Mesothelial cell of epicardium (in vitro differentiated cells): ENCODE results near the gene MAPT. TPM values are rescaled to one million over a fixed set of nuclear protein-coding genes. Genes with fewer than 3 reads are reported as not detected.
A peak's percentile ranks its signal among the peaks of the same experiment; 100 is the strongest.

Experiments used
- DNase-seq, 2 experiments: peaks; one replicate each; pipeline ENCODE4 v3.0.0; 2021; ENCODE audit warnings: low spot score in 2 of 2; ENCODE audit not compliant: unreplicated experiment in 2 of 2
- H3K27ac Mint-ChIP-seq: 2 replicates; pipeline ENCODE4 v1.8.0; 2021; ENCODE audit warnings: mixed read lengths
- H3K27me3 Mint-ChIP-seq: 2 replicates; pipeline ENCODE4 v1.8.0; 2021; ENCODE audit warnings: low read depth, mixed read lengths
- H3K36me3 Mint-ChIP-seq: 2 replicates; pipeline ENCODE4 v1.8.0; 2021; ENCODE audit warnings: mixed read lengths
- H3K4me1 Mint-ChIP-seq: 2 replicates; pipeline ENCODE4 v1.8.0; 2021; ENCODE audit warnings: mixed read lengths
- H3K4me3 Mint-ChIP-seq: 2 replicates; pipeline ENCODE4 v1.8.0; 2021; ENCODE audit warnings: mild to moderate bottlenecking, moderate library complexity, mixed read lengths
- H3K9me3 Mint-ChIP-seq: 2 replicates; pipeline ENCODE4 v1.8.0; 2021; ENCODE audit warnings: mixed read lengths
- CTCF ChIP-seq: fragments of 200-600 bp; sonication (generic); IDR thresholded peaks from one replicate; pipeline ENCODE4 v1.5.0; 2021; ENCODE audit warnings: antibody characterized with exemption; ENCODE audit not compliant: unreplicated experiment
- total RNA-seq: library from RNA; stranded (reverse); gene quantifications from 3 replicates; pipeline ENCODE4 v1.2.1, GENCODE V29; 2021

MAPT gene
- total RNA-seq, 1 donor from 2014 or later: 2.8 TPM

GRCh38 chr17:46063241-46063640, 168.9 kb downstream of the MAPT start:
- no peak for DNase-seq
- H3K27me3 Mint-ChIP-seq: no peaks in the 10 kb centered on the region
- TF ChIP-seq CTCF: no peak
- H3K27ac Mint-ChIP-seq: peak overlapping the region; percentile 87
- no peak overlapping the region for H3K4me3 Mint-ChIP-seq
- H3K36me3 Mint-ChIP-seq: peaks cover 36% of the 10 kb centered on the region
- H3K9me3 Mint-ChIP-seq: no peaks in the 10 kb centered on the region
- H3K4me1 Mint-ChIP-seq: peaks cover 19% of the 10 kb centered on the region

- H3K27ac Mint-ChIP-seq: peak overlapping the region; percentile 87
- TF ChIP-seq CTCF: no peak
- H3K4me3 Mint-ChIP-seq: no peak overlapping the region
- H3K9me3 Mint-ChIP-seq: no peaks in the 10 kb centered on the region
- DNase-seq: no peak
- H3K27me3 Mint-ChIP-seq: no peaks in the 10 kb centered on the region
- peaks cover 36% of the 10 kb centered on the region for H3K36me3 Mint-ChIP-seq
- H3K4me1 Mint-ChIP-seq: peaks cover 16% of the 10 kb centered on the region
Observed at GRCh38 chr17:46064460-46064859, 170.1 kb downstream of the MAPT start.

GRCh38 chr17:46071796-46072195, 177.4 kb downstream of the MAPT start:
- no peak for TF ChIP-seq CTCF
- H3K9me3 Mint-ChIP-seq: no peaks in the 10 kb centered on the region
- peak overlapping the region; percentile 98 for H3K27ac Mint-ChIP-seq
- H3K4me3 Mint-ChIP-seq: no peak overlapping the region
- no peaks in the 10 kb centered on the region for H3K27me3 Mint-ChIP-seq
- H3K4me1 Mint-ChIP-seq: peaks cover 32% of the 10 kb centered on the region
- H3K36me3 Mint-ChIP-seq: peaks cover 21% of the 10 kb centered on the region
- DNase-seq: no peak

- no peak overlapping the region for H3K4me3 Mint-ChIP-seq
- peaks cover 32% of the 10 kb centered on the region for H3K4me1 Mint-ChIP-seq
- DNase-seq: no peak
Observed at GRCh38 chr17:46072998-46073397, 178.6 kb downstream of the MAPT start.

GRCh38 chr17:46074540-46074939, 180.2 kb downstream of the MAPT start:
- Mint-ChIP-seq H3K36me3 (peaks cover 18% of the 10 kb centered on the region), H3K9me3 (no peaks in the 10 kb centered on the region), H3K27me3 (no peaks in the 10 kb centered on the region), H3K4me3 (no peak overlapping the region), H3K27ac (peak overlapping the region; percentile 72), H3K4me1 (peaks cover 35% of the 10 kb centered on the region)
- DNase-seq: no peak
- no peak for TF ChIP-seq CTCF

More at GRCh38 chr17:46072998-46073397, 178.6 kb downstream of the MAPT start:
- H3K36me3 Mint-ChIP-seq: peaks cover 15% of the 10 kb centered on the region
- TF ChIP-seq CTCF: no peak
- no peaks in the 10 kb centered on the region for H3K9me3 Mint-ChIP-seq
- H3K27me3 Mint-ChIP-seq: no peaks in the 10 kb centered on the region
- H3K27ac Mint-ChIP-seq: peak overlapping the region; percentile 98

Other genes starting within 250 kb of the MAPT start
- 0.27 to 0.36 TPM (median 0.31 TPM) in 3 replicates for gene CRHR1, start 110.2 kb upstream of the MAPT start, total RNA-seq
- not detected in 3 replicates for gene SPPL2C, start 49.7 kb upstream of the MAPT start, total RNA-seq
- not detected in 3 replicates for gene STH, start 104.7 kb downstream of the MAPT start, total RNA-seq